ENCODE data around the gene SSX2IP. TPM values are rescaled to one million over a fixed set of nuclear protein-coding genes. Genes with fewer than 3 reads are reported as not detected.

Gene SSX2IP
- total and polyA plus RNA-seq, 9 of the 15 experiments (the other 6 are each of a cell fraction or from before 2014, with no cell fraction given), result 20.6 to 96.7 (median 61.7) TPM

GRCh38 chr1:84690397-84691121 lies at the start of gene SSX2IP (continued):
- TF ChIP-seq ZNF407 (IDR thresholded peaks at IDR 0.05; ENCODE audit: low read depth) (no peak), ZFP36 (IDR thresholded peaks at IDR 0.05; ENCODE audit: low read depth, low read length, partially characterized antibody) (no peak), ZNF583 (CRISPR knock-in tag; IDR thresholded peaks at IDR 0.05) (no peak), U2AF1 (optimal IDR thresholded peaks at IDR 0.05; ENCODE audit: low read depth, low read length) (no peak), YBX1 (IDR thresholded peaks at IDR 0.05) (no peak), ZNF311 (CRISPR knock-in tag; IDR thresholded peaks at IDR 0.05) (no peak), ZNF778 (CRISPR knock-in tag; IDR thresholded peaks at IDR 0.05) (no peak), BRD4 (IDR thresholded peaks at IDR 0.05) (peak; percentile 60; the same call in 1 of the 2 replicates), NFE2L1 (tag; IDR thresholded peaks at IDR 0.05; ENCODE audit: borderline replicate concordance, low read depth) (no peak), POU5F1 (IDR thresholded peaks at IDR 0.05; ENCODE audit: borderline replicate concordance, low read depth, low read length, partially characterized antibody) (no peak), TEAD2 (tag; IDR thresholded peaks at IDR 0.05) (no peak), PPARD (CRISPR knock-in tag; IDR thresholded peaks at IDR 0.05) (no peak), SIX5 (IDR thresholded peaks at IDR 0.05; ENCODE audit: borderline replicate concordance in 1 of 2, insufficient read depth in 1 of 2, low read depth in 1 of 2, low read length in 2 of 2) (no peak), SUPT5H (IDR thresholded peaks at IDR 0.05) (peak; percentile 62), ZNF707 (CRISPR knock-in tag; conservative IDR thresholded peaks at IDR 0.05) (no peak), KLF16 (IDR thresholded peaks at IDR 0.05) (no peak), ZNF175 (CRISPR knock-in tag; IDR thresholded peaks at IDR 0.05; ENCODE audit: low read depth) (0 out of 2 replicates have a peak, but pooled peaks have one; percentile 63), GABPA (tag; conservative IDR thresholded peaks at IDR 0.05; ENCODE audit: low read depth) (no peak), SMAD1 (IDR thresholded peaks at IDR 0.05; ENCODE audit: low read depth, low read length, partially characterized antibody) (peak; percentile 46), NRF1 (conservative IDR thresholded peaks at IDR 0.05 in 1 of 2, IDR thresholded peaks at IDR 0.05 in 1 of 2) (peak; percentile 89 to 90), THRAP3 (IDR thresholded peaks at IDR 0.05; ENCODE audit: borderline replicate concordance) (no peak), GATAD2A (IDR thresholded peaks at IDR 0.05) (no peak)

Measured in K562 (cell line).